ENCODE data around the gene PNO1.

DNA sequence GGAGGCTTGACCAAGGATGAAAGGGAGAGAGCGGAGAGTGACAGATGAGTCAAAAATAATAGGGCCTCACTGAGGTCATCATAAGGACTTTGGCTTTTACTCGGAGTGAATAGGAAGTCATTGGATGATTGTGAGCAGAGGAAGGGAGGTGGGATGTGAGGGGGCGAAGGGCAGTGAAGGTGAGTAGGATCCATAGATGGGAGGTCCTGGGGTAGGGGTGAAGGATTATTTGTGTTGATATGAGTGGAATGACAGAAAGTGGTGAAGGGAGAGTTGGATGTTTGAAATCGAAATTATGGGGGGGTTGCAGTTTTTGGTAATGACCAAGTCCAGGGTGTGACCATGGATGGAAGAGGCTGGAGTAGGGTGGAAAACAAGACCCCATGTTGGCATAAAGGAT is 14.0 kb downstream of the PNO1 start:
- TF ChIP-seq POLR2A (IDR thresholded peaks at IDR 0.05), result no peak
- TF ChIP-seq CTCF (IDR thresholded peaks at IDR 0.05), result no peak
- TF ChIP-seq EP300 (IDR thresholded peaks at IDR 0.05), result no peak

All from ovary (tissue), 3 donors.